ENCODE measurements around the gene BRAF.
"Not testable (repeated sequence)": the region's sequence is repeated elsewhere in the genome, so short reads cannot be mapped to it uniquely, and the experiment has no call there.

BRAF gene

DNA sequence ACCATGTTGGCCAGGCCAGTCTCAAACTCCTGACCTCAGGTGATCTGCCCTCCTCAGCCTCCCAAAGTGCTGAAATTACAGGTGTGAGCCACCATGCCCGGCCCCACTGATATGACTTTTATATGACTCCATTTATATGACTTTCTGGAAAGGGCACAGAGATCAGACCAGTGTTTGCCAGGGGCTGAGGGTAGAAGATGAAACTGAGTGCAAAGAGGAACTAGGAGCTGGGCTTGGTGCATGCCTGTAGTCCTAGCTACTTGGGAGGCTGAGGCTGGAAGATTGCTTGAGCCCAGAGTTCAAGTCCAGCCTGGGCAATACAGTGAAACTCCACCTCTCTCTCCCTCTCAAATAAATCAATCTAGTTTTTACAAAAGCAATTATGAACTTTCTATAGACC lies 7.5 kb downstream of the BRAF start:
- Histone ChIP-seq H3K9me2 (ENCODE audit: low read depth, low read length) (no peaks in the 10 kb centered on the region), H4K20me1 (ENCODE audit: insufficient read depth, low read length) (no peaks in the 10 kb centered on the region), H3K27me3 (ENCODE audit: insufficient read depth, low read length) (no peaks in the 10 kb centered on the region), H3K79me2 (ENCODE audit: insufficient read depth, low read length) (peaks cover 79% of the 10 kb centered on the region), H3K4me3 (ENCODE audit: low read depth, low read length, poor library complexity, severe bottlenecking) (no peak overlapping the region), H3K36me3 (ENCODE audit: insufficient read depth, low read length) (0 out of 2 replicates have a peak, but pooled peaks cover 5% of the 10 kb centered on the region), H2AFZ (ENCODE audit: low read length) (no peak overlapping the region), H3K4me2 (ENCODE audit: low read length) (no peak overlapping the region), H3K4me1 (ENCODE audit: insufficient read depth, low read length, severe bottlenecking) (peaks cover 22% of the 10 kb centered on the region), H3K9me3 (ENCODE audit: low read length) (no peaks in the 10 kb centered on the region; the same call in 1 of the 2 replicates), H3K27ac (ENCODE audit: low read depth, low read length, poor library complexity, severe bottlenecking) (no peak overlapping the region), H3K9ac (ENCODE audit: low read length) (no peak overlapping the region), H3F3A (ENCODE audit: insufficient read depth, low read length) (peaks cover under 1% of the 10 kb centered on the region; the same call in 1 of the 2 replicates)
- TF ChIP-seq EZH2 (IDR thresholded peaks at IDR 0.05; ENCODE audit: borderline replicate concordance, low read length), result no peak
- TF ChIP-seq, protein P1, sequence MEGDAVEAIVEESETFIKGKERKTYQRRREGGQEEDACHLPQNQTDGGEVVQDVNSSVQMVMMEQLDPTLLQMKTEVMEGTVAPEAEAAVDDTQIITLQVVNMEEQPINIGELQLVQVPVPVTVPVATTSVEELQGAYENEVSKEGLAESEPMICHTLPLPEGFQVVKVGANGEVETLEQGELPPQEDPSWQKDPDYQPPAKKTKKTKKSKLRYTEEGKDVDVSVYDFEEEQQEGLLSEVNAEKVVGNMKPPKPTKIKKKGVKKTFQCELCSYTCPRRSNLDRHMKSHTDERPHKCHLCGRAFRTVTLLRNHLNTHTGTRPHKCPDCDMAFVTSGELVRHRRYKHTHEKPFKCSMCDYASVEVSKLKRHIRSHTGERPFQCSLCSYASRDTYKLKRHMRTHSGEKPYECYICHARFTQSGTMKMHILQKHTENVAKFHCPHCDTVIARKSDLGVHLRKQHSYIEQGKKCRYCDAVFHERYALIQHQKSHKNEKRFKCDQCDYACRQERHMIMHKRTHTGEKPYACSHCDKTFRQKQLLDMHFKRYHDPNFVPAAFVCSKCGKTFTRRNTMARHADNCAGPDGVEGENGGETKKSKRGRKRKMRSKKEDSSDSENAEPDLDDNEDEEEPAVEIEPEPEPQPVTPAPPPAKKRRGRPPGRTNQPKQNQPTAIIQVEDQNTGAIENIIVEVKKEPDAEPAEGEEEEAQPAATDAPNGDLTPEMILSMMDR (IDR thresholded peaks at IDR 0.05; ENCODE audit: low read length), result no peak

- TF ChIP-seq, protein P1 (IDR thresholded peaks at IDR 0.05; ENCODE audit: low read length), result no peak
- TF ChIP-seq EZH2 (IDR thresholded peaks at IDR 0.05; ENCODE audit: borderline replicate concordance, low read length), result no peak
- Histone ChIP-seq H3K9me2 (ENCODE audit: low read depth, low read length) (no peaks in the 10 kb centered on the region), H3K27ac (ENCODE audit: low read depth, low read length, poor library complexity, severe bottlenecking) (no peak overlapping the region), H3K27me3 (ENCODE audit: insufficient read depth, low read length) (no peaks in the 10 kb centered on the region), H3K9me3 (ENCODE audit: low read length) (no peaks in the 10 kb centered on the region; the same call in 1 of the 2 replicates), H4K20me1 (ENCODE audit: insufficient read depth, low read length) (no peaks in the 10 kb centered on the region), H3K79me2 (ENCODE audit: insufficient read depth, low read length) (peaks cover 71% of the 10 kb centered on the region), H3K4me2 (ENCODE audit: low read length) (no peak overlapping the region), H3K4me1 (ENCODE audit: insufficient read depth, low read length, severe bottlenecking) (peaks cover 10% of the 10 kb centered on the region), H2AFZ (ENCODE audit: low read length) (no peak overlapping the region), H3K36me3 (ENCODE audit: insufficient read depth, low read length) (0 out of 2 replicates have a peak, but pooled peaks cover 5% of the 10 kb centered on the region), H3K4me3 (ENCODE audit: low read depth, low read length, poor library complexity, severe bottlenecking) (no peak overlapping the region), H3F3A (ENCODE audit: insufficient read depth, low read length) (no peaks in the 10 kb centered on the region), H3K9ac (ENCODE audit: low read length) (no peak overlapping the region)
Measured at GRCh38 chr7:140915935-140916555, 8.7 kb downstream of the BRAF start.

- no peaks in the 10 kb centered on the region for H4K20me1 ChIP-seq (ENCODE audit: insufficient read depth, low read length)
Measured at GRCh38 chr7:140914083-140914482, 10.6 kb downstream of the BRAF start.

GRCh38 chr7:140913596-140913928 lies 11.2 kb downstream of the BRAF start:
- H3K79me2 ChIP-seq (ENCODE audit: insufficient read depth, low read length), result peaks cover 62% of the 10 kb centered on the region
- not testable (repeated sequence) for H2AFZ ChIP-seq (ENCODE audit: low read length); H3K9ac ChIP-seq (ENCODE audit: low read length); H4K20me1 ChIP-seq (ENCODE audit: insufficient read depth, low read length); H3K4me1 ChIP-seq (ENCODE audit: insufficient read depth, low read length, severe bottlenecking); H3F3A ChIP-seq (ENCODE audit: insufficient read depth, low read length); H3K9me2 ChIP-seq (ENCODE audit: low read depth, low read length); H3K4me3 ChIP-seq (ENCODE audit: low read depth, low read length, poor library complexity, severe bottlenecking); H3K36me3 ChIP-seq (ENCODE audit: insufficient read depth, low read length); H3K27me3 ChIP-seq (ENCODE audit: insufficient read depth, low read length); H3K27ac ChIP-seq (ENCODE audit: low read depth, low read length, poor library complexity, severe bottlenecking); H3K9me3 ChIP-seq (ENCODE audit: low read length); H3K4me2 ChIP-seq (ENCODE audit: low read length)

More at GRCh38 chr7:140914083-140914482, 10.6 kb downstream of the BRAF start:
- Histone ChIP-seq H3K9ac (ENCODE audit: low read length) (no peak overlapping the region), H3K4me2 (ENCODE audit: low read length) (no peak overlapping the region), H3K27me3 (ENCODE audit: insufficient read depth, low read length) (no peaks in the 10 kb centered on the region), H3K9me2 (ENCODE audit: low read depth, low read length) (no peaks in the 10 kb centered on the region), H3K36me3 (ENCODE audit: insufficient read depth, low read length) (0 out of 2 replicates have a peak, but pooled peaks cover 5% of the 10 kb centered on the region), H3K79me2 (ENCODE audit: insufficient read depth, low read length) (peaks cover 63% of the 10 kb centered on the region), H3K4me1 (ENCODE audit: insufficient read depth, low read length, severe bottlenecking) (peaks cover 8% of the 10 kb centered on the region), H3K4me3 (ENCODE audit: low read depth, low read length, poor library complexity, severe bottlenecking) (no peak overlapping the region), H2AFZ (ENCODE audit: low read length) (no peak overlapping the region), H3F3A (ENCODE audit: insufficient read depth, low read length) (no peaks in the 10 kb centered on the region), H3K27ac (ENCODE audit: low read depth, low read length, poor library complexity, severe bottlenecking) (no peak overlapping the region), H3K9me3 (ENCODE audit: low read length) (no peaks in the 10 kb centered on the region; the same call in 1 of the 2 replicates)
- TF ChIP-seq EZH2 (IDR thresholded peaks at IDR 0.05; ENCODE audit: borderline replicate concordance, low read length), result no peak
- TF ChIP-seq, protein P1 (IDR thresholded peaks at IDR 0.05; ENCODE audit: low read length), result no peak

Data from OCI-LY1 (cell line).